K562 (cell line): ENCODE measurements around the gene PPM1G. TPM values are rescaled to one million over a fixed set of nuclear protein-coding genes. Genes with fewer than 3 reads are reported as not detected.

ENCODE experiments used
- ARHGAP35 ChIP-seq: fragments of 450-650 bp; IDR thresholded peaks from 2 replicates; pipeline ENCODE4 v1.6.1; 2018; ENCODE audit not compliant: partially characterized antibody
- BRD4 ChIP-seq: fragments of 200-600 bp; sonication (generic); IDR thresholded peaks from 2 replicates; pipeline ENCODE4 v1.6.1; 2017; ENCODE audit warnings: inconsistent platforms
- CGGBP1 ChIP-seq: fragments of 250-450 bp; sonication (Bioruptor Pico); IDR thresholded peaks from 2 replicates; pipeline ENCODE4 v1.9.0; 2021; ENCODE audit warnings: mild to moderate bottlenecking
- DNMT1 ChIP-seq: fragments of 450-650 bp; IDR thresholded peaks from 2 replicates; pipeline ENCODE4 v1.6.1; 2016; ENCODE audit warnings: antibody characterized with exemption, mild to moderate bottlenecking
- ETS2 ChIP-seq: IDR thresholded peaks from 2 replicates; pipeline ENCODE4 v1.6.1; 2016; ENCODE audit warnings: borderline replicate concordance, missing genetic modification characterization, mild to moderate bottlenecking, moderate library complexity, missing compliant biosample characterization; ENCODE audit not compliant: poor library complexity, severe bottlenecking
- GABPB2 ChIP-seq: fragments of 250-450 bp; sonication (Bioruptor Pico); conservative IDR thresholded peaks from 2 replicates; pipeline ENCODE4 v1.5.1; 2021; ENCODE audit warnings: mild to moderate bottlenecking
- HLTF ChIP-seq: fragments of 450-650 bp; IDR thresholded peaks from 2 replicates; pipeline ENCODE4 v1.6.1; 2016
- KAT8 ChIP-seq: fragments of 450-650 bp; IDR thresholded peaks from 2 replicates; pipeline ENCODE4 v1.6.1; 2016; ENCODE audit warnings: low read depth, mild to moderate bottlenecking
- KDM5B ChIP-seq: fragments of 200-600 bp; sonication (generic); IDR thresholded peaks from 2 replicates; pipeline ENCODE4 v1.6.1; 2012; ENCODE audit warnings: low read depth, mild to moderate bottlenecking, moderate library complexity, low read length, control low read depth, inconsistent platforms; ENCODE audit not compliant: insufficient replicate concordance
- LARP7 ChIP-seq: fragments of 450-650 bp; IDR thresholded peaks from 2 replicates; pipeline ENCODE4 v1.6.1; 2016
- MED1 ChIP-seq: sonication (generic); formaldehyde crosslinking; IDR thresholded peaks from 2 replicates; pipeline ENCODE4 v1.8.1; 2023; ENCODE audit warnings: missing genetic modification reagents, borderline replicate concordance
- PBX2 ChIP-seq, 2 experiments: IDR thresholded peaks in 1 of 2; conservative IDR thresholded peaks in 1 of 2; 2 replicates each; pipeline ENCODE4 v1.6.1; 2016; ENCODE audit warnings: low read depth in 2 of 2, mild to moderate bottlenecking in 1 of 2, missing compliant biosample characterization in 1 of 2, missing genetic modification characterization in 1 of 2, moderate library complexity in 1 of 2
- PTBP1 ChIP-seq: fragments of 200-400 bp; formaldehyde crosslinking; IDR thresholded peaks from 2 replicates; pipeline ENCODE4 v1.6.1; 2017; ENCODE audit warnings: low read depth, low read length
- RCOR1 ChIP-seq, 2 experiments: IDR thresholded peaks; 2 replicates each; pipeline ENCODE4 v1.6.1; 2012; ENCODE audit warnings: low read depth in 2 of 2, low read length in 2 of 2, borderline replicate concordance in 1 of 2, improper control_type of control experiment in 1 of 2
- RFX7 ChIP-seq: fragments of 250-450 bp; sonication (Bioruptor Pico); IDR thresholded peaks from 2 replicates; pipeline ENCODE4 v1.5.1; 2021; ENCODE audit warnings: mild to moderate bottlenecking
- SOX6 ChIP-seq: fragments of 450-650 bp; IDR thresholded peaks from 2 replicates; pipeline ENCODE4 v1.6.1; 2014; ENCODE audit warnings: mild to moderate bottlenecking
- TAF7 ChIP-seq: fragments of 450-650 bp; IDR thresholded peaks from 2 replicates; pipeline ENCODE4 v1.6.1; 2016; ENCODE audit warnings: missing genetic modification characterization, missing compliant biosample characterization
- TEAD1 ChIP-seq, 2 experiments: fragments of 450-650 bp in 1 of 2; sonication (generic) in 1 of 2; formaldehyde crosslinking; IDR thresholded peaks; 2 replicates each; pipeline versions ENCODE4 v1.4.0 to v1.8.0; 2020 to 2022; ENCODE audit warnings: mild to moderate bottlenecking in 2 of 2, missing genetic modification reagents in 1 of 2
- TRIM24 ChIP-seq, 2 experiments: fragments of 450-650 bp; IDR thresholded peaks; 2 replicates each; pipeline ENCODE4 v1.6.1; 2016
- ZFPM2 ChIP-seq: fragments of 250-450 bp; sonication (Bioruptor Pico); IDR thresholded peaks from 2 replicates; pipeline ENCODE4 v1.5.1; 2022; ENCODE audit warnings: mild to moderate bottlenecking
- ZNF197 ChIP-seq: fragments of 200-800 bp; sonication (Bioruptor generic); IDR thresholded peaks from 2 replicates; pipeline ENCODE4 v1.6.1; 2016; ENCODE audit warnings: low read depth, missing genetic modification characterization, missing compliant biosample characterization
- ZNF253 ChIP-seq: fragments of 250-450 bp; sonication (Bioruptor Pico); conservative IDR thresholded peaks from 2 replicates; pipeline ENCODE4 v1.6.1; 2021; ENCODE audit warnings: mild to moderate bottlenecking
- ZNF444 ChIP-seq: fragments of 250-450 bp; sonication (Bioruptor Pico); IDR thresholded peaks from 2 replicates; pipeline ENCODE4 v1.4.0; 2020; ENCODE audit warnings: mild to moderate bottlenecking, moderate library complexity
- ZNF785 ChIP-seq: fragments of 250-450 bp; sonication (Bioruptor Pico); IDR thresholded peaks from 2 replicates; pipeline ENCODE4 v1.4.0; 2020; ENCODE audit warnings: mild to moderate bottlenecking
- polyA plus RNA-seq, 8 experiments: library from polyadenylated mRNA; depleted of rRNA in 4 of 8; stranded (reverse) in 5 of 8; unstranded in 3 of 8; fragments of >200 nt; fragmentation: Nextera tagmentation in 2 of 8; fragmentation: Illumina TruSeq in 1 of 8; extraction: Ambion mirVana in 2 of 8; extraction: Trizol in 1 of 8; gene quantifications; 2 replicates each; pipeline versions ENCODE4 v1.2.1 to v1.2.3, GENCODE V29; 2011 to 2014; ENCODE audit warnings: inconsistent platforms in 1 of 8, missing spikeins in 1 of 8
- total RNA-seq, 7 experiments: library from RNA; depleted of rRNA in 6 of 7; stranded (reverse); fragments of >200 nt in 6 of 7; fragmentation: Illumina TruSeq in 2 of 7; extraction: Trizol in 2 of 7; gene quantifications; 2 replicates each; pipeline versions ENCODE4 v1.2.1 to v1.2.3, GENCODE V29; 2011 to 2021; ENCODE audit warnings: low replicate concordance in 1 of 7
- TF ChIP-seq, protein P1 (sequence below): fragments of 450-650 bp; formaldehyde crosslinking; conservative IDR thresholded peaks from 2 replicates; pipeline ENCODE4 v1.4.0; 2022; ENCODE audit warnings: mild to moderate bottlenecking, missing genetic modification characterization
- TF ChIP-seq, protein P2 (sequence below): fragments of 250-450 bp; sonication (Bioruptor Pico); IDR thresholded peaks from 2 replicates; pipeline ENCODE4 v1.6.1; 2021; ENCODE audit warnings: mild to moderate bottlenecking

The PPM1G gene
- total and polyA plus RNA-seq, 9 of the 15 experiments (the other 6 are each of a cell fraction or from before 2014, with no cell fraction given), result 61.7 to 230 (median 153) TPM

DNA sequence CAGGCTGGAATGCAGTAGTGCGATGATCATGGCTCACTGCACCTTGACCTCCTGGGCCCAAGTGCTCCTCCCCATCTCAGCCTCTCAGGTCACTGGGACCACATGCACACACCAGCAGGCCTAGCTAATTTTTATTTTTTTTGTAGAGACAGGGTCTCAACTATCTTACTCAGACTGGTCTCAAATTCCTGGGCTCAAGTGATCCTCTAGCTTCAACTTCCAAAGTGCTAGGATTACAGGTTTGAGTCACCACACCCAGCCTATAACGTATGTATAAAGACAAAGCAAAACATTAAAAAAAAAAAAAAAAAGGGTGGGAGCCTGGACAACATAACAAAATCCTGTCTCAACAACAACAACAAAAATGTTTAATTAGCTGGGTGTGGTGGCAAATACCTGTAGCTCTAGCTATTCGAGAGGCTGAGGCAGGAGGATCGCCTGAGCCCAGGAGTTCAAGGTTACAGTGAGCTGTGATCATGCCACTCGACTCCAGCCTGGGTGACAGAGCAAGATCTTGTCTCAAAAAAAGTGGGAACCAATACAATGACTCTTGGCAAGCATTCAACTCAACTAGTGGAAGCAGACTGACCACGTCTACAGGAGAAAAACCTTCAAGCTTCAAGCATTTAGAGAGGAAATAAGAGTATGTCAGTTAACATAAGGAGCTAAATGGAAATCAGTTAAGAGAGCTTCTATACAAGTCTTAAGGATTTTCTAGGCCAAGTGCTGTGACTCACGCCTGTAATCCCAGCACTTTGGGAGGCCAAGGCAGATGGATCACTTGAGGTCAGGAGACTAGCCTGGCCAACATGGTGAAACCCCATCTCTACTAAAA lies 55.4 kb downstream of the PPM1G start (continued):
- TF ChIP-seq PBX2 (CRISPR knock-in tag; IDR thresholded peaks at IDR 0.05; ENCODE audit: low read depth), result no peak
- TF ChIP-seq PBX2 (tag; conservative IDR thresholded peaks at IDR 0.05; ENCODE audit: low read depth), result no peak; the same call in 1 of the 2 replicates
- no peak for TF ChIP-seq LARP7
- TF ChIP-seq ZNF444 (CRISPR knock-in tag), result no peak
- TF ChIP-seq BRD4, result no peak
- TF ChIP-seq, protein P1, sequence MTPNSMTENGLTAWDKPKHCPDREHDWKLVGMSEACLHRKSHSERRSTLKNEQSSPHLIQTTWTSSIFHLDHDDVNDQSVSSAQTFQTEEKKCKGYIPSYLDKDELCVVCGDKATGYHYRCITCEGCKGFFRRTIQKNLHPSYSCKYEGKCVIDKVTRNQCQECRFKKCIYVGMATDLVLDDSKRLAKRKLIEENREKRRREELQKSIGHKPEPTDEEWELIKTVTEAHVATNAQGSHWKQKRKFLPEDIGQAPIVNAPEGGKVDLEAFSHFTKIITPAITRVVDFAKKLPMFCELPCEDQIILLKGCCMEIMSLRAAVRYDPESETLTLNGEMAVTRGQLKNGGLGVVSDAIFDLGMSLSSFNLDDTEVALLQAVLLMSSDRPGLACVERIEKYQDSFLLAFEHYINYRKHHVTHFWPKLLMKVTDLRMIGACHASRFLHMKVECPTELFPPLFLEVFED, result no peak
- peak; percentile 90 for TF ChIP-seq SOX6
- TF ChIP-seq PTBP1, result no peak
- TF ChIP-seq RFX7, result no peak
- TF ChIP-seq DNMT1, result no peak
- TF ChIP-seq TAF7, result no peak
- TF ChIP-seq RCOR1 (IDR thresholded peaks at IDR 0.05; ENCODE audit: borderline replicate concordance in 1 of 2, low read depth in 2 of 2, low read length in 2 of 2), result 0 out of 4 replicates have a peak, but pooled peaks of 1 of the 2 experiments have one; percentile 4
- no peak for TF ChIP-seq KDM5B
- TF ChIP-seq, protein P2, sequence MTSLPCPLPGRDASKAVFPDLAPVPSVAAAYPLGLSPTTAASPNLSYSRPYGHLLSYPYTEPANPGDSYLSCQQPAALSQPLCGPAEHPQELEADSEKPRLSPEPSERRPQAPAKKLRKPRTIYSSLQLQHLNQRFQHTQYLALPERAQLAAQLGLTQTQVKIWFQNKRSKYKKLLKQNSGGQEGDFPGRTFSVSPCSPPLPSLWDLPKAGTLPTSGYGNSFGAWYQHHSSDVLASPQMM (CRISPR knock-in tag), result no peak
- no peak for TF ChIP-seq TEAD1 (CRISPR knock-in tag; IDR thresholded peaks at IDR 0.05)
- no peak for TF ChIP-seq CGGBP1 (CRISPR knock-in tag)
- TF ChIP-seq ZNF253 (CRISPR knock-in tag), result no peak
- no peak for TF ChIP-seq ZFPM2
- TF ChIP-seq GABPB2 (CRISPR knock-in tag), result no peak
- TF ChIP-seq ZNF785 (CRISPR knock-in tag), result no peak
- no peak for TF ChIP-seq ARHGAP35
- peak in 1 of 2 experiments; percentile 40; a peak in 1 of 4 replicates for TF ChIP-seq TRIM24 (IDR thresholded peaks at IDR 0.05)
- no peak for TF ChIP-seq MED1 (CRISPR knock-in tag)
- no peak for TF ChIP-seq ETS2 (tag)
- no peak for TF ChIP-seq KAT8
- 0 out of 2 replicates have a peak, but pooled peaks have one; percentile 50 for TF ChIP-seq HLTF
- no peak for TF ChIP-seq ZNF197
